Panc1 (cell line): ENCODE measurements around the gene ALDH7A1. TPM values are rescaled to one million over a fixed set of nuclear protein-coding genes. Genes with fewer than 3 reads are reported as not detected.
"Not testable (repeated sequence)": the region's sequence is repeated elsewhere in the genome, so short reads cannot be mapped to it uniquely, and the experiment has no call there.

Experiments
- ATAC-seq: fragments of 200-7000 bp; cut with Tn5 transposase; 2 replicates; pipeline ENCODE4 v1.9.1; 2020; ENCODE audit warnings: mild to moderate bottlenecking, moderate library complexity
- BruUV-seq: library from RNA; stranded (reverse); fragments of 400-500 nt; replicated peaks from 2 replicates; lab custom pipeline; 2021; lab: Mats Ljungman, UMichigan
- CTCF ChIA-PET: fragments of 300-600 bp; sonication (Branson Sonifier 250); formaldehyde crosslinking; loops from one replicate; lab custom pipeline; 2022; ENCODE audit warnings: antibody characterized with exemption; lab: Charles Lee
- POLR2A ChIA-PET: fragments of 300-600 bp; sonication (Branson Sonifier 250); formaldehyde crosslinking; loops from one replicate; lab custom pipeline; 2022; ENCODE audit warnings: antibody characterized with exemption; lab: Charles Lee
- DNase-seq: peaks from one replicate; pipeline ENCODE4 v3.0.0-alpha.2; 2010; ENCODE audit warnings: low read depth, low spot score
- H3K27ac ChIP-seq: 2 replicates; pipeline ENCODE4 v1.5.1; 2011; ENCODE audit warnings: mild to moderate bottlenecking, low read length, inconsistent platforms
- H3K27me3 ChIP-seq: fragments of 200-500 bp; sonication (Bioruptor generic); 2 replicates; pipeline ENCODE4 v1.6.0; 2014; ENCODE audit warnings: low read length, inconsistent platforms; ENCODE audit not compliant: control insufficient read depth, insufficient read depth
- H3K36me3 ChIP-seq: fragments of 200-500 bp; sonication (Bioruptor generic); 2 replicates; pipeline ENCODE4 v1.5.1; 2014; ENCODE audit warnings: inconsistent platforms, mild to moderate bottlenecking, low read length, moderate library complexity; ENCODE audit not compliant: control insufficient read depth, insufficient read depth
- H3K4me1 ChIP-seq: 2 replicates; pipeline ENCODE4 v1.5.1; 2011; ENCODE audit warnings: inconsistent platforms, mild to moderate bottlenecking, low read length, moderate library complexity; ENCODE audit not compliant: control insufficient read depth, insufficient read depth
- H3K4me3 ChIP-seq, 2 experiments: 2 replicates each; pipeline ENCODE4 v1.5.1; 2011 to 2012; ENCODE audit warnings: low read depth in 2 of 2, low read length in 2 of 2, mild to moderate bottlenecking in 2 of 2, inconsistent platforms in 1 of 2, moderate library complexity in 1 of 2
- H3K9me3 ChIP-seq: fragments of 200-500 bp; sonication (Bioruptor generic); 2 replicates; pipeline ENCODE4 v1.5.1; 2014; ENCODE audit warnings: low read depth, mild to moderate bottlenecking, inconsistent platforms, low read length, moderate library complexity; ENCODE audit not compliant: control insufficient read depth, insufficient read depth
- POLR2AphosphoS5 ChIP-seq: IDR thresholded peaks from 2 replicates; pipeline ENCODE4 v1.6.1; 2012; ENCODE audit warnings: mild to moderate bottlenecking, low read depth, low read length, moderate library complexity
- SIN3A ChIP-seq: IDR thresholded peaks from 2 replicates; pipeline ENCODE4 v1.6.1; 2012; ENCODE audit warnings: low read depth, mild to moderate bottlenecking, low read length, moderate library complexity, borderline replicate concordance; ENCODE audit not compliant: insufficient read depth
- TCF7L2 ChIP-seq: IDR thresholded peaks from 2 replicates; pipeline ENCODE4 v1.6.1; 2011; ENCODE audit warnings: mild to moderate bottlenecking, low read depth, low read length, inconsistent platforms
- in situ Hi-C: cut with HindIII; loops from 2 replicates; pipeline ENCODE4 v1.10.0; 2016; ENCODE audit warnings: low sequenced_read_pairs, low pct_unique_long_range_greater_than_20kb
- intact Hi-C: fragments of 100-400 bp; cut with micrococcal nuclease; formaldehyde crosslinking; loops from one replicate; pipeline ENCODE4 v1.10.0; 2022; ENCODE audit not compliant: unreplicated experiment
- total RNA-seq: library from RNA; stranded (reverse); gene quantifications from one replicate; pipeline ENCODE4 v1.2.1, GENCODE V29; 2021; ENCODE audit not compliant: unreplicated experiment
- TF ChIP-seq, protein P1 (sequence below), 2 experiments: IDR thresholded peaks; 2 replicates each; pipeline ENCODE4 v1.6.1; 2011 to 2012; ENCODE audit warnings: low read depth in 2 of 2, control low read depth in 1 of 2, low read length in 1 of 2, mild to moderate bottlenecking in 1 of 2, moderate library complexity in 1 of 2; ENCODE audit not compliant: insufficient read depth in 1 of 2
- TF ChIP-seq, protein P2 (sequence below): fragments of 450-650 bp; IDR thresholded peaks from 2 replicates; pipeline ENCODE4 v1.5.1; 2017; ENCODE audit warnings: mild to moderate bottlenecking

ALDH7A1 gene
- total RNA-seq, 1 experiment from 2014 or later: 52.9 TPM

DNA sequence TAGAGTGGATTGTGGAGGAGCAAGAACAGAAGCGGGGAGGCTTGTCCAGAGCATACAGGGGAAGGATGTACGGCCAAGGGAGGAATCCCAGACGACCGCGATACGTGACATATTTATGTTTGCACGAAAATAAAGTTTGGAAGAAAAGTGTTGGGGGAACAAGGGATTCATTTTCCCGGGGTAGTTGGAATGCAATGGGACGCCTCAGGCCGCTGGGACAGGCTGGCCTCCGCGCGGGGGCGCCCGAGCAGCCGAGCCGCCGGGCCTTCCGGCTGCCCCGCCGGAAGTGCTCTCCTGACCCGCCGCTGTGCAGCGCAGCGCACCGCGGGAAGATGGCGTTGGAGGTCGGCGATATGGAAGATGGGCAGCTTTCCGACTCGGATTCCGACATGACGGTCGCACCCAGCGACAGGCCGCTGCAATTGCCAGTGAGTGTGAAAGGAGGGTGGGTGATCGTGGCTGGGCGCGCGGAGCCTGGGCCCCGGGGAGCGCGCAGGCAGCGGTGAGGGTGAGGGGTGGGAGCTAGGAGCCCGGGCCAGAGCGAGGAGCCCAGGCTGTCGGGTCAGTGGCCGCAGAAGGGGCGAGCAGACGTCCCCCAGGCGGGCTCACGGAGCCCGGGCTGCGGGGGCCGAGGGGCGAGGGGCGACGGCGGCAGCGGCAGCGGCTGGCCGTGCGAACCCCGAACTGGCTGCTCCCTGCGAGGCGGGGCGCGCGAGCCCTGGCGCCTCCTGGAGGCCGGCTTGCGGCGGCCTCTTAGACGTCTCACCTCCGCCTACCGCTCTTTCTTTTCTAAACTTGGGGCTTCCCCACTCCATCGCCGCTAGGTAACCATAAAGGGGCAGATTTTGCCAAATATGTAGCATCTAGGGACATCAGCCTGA lies 5.9 kb upstream of the ALDH7A1 start, which contains the start of gene PHAX:
Gene PHAX, plus strand, starts transcription at position 317 of the 881 bp plus-strand sequence. Its CDS starts 16 bp downstream, at position 333.
- H3K27ac ChIP-seq: peak within 1 kb of the TSS; percentile 84
- ChIA-PET CTCF (interaction anchor here (0.7 to 0.9 kb wide), 2 partner anchors 34 to 58 kb away, joined by 4 read pairs; no protein-coding TSS in a partner anchor), POLR2A (no interaction called here)
- peaks cover 5% of the 10 kb centered on the region; the same call in 1 of the 2 replicates for H3K4me1 ChIP-seq
- TSS peak; percentile 80 for BruUV-seq
- no peaks in the 10 kb centered on the region for H3K27me3 ChIP-seq
- peak within 1 kb of the TSS; percentile 54 to 100 for H3K4me3 ChIP-seq
- intact Hi-C loops: no loop called here
- H3K36me3 ChIP-seq: no peaks in the 10 kb centered on the region
- peak; percentile 99 for ATAC-seq
- peak; percentile 36 for DNase-seq
- in situ Hi-C loops: no loop called here
- no peak; the same call in 1 of the 2 replicates for TF ChIP-seq TCF7L2
- TF ChIP-seq POLR2AphosphoS5: peak; percentile 77; the same call in 1 of the 2 replicates
- TF ChIP-seq, protein P1, sequence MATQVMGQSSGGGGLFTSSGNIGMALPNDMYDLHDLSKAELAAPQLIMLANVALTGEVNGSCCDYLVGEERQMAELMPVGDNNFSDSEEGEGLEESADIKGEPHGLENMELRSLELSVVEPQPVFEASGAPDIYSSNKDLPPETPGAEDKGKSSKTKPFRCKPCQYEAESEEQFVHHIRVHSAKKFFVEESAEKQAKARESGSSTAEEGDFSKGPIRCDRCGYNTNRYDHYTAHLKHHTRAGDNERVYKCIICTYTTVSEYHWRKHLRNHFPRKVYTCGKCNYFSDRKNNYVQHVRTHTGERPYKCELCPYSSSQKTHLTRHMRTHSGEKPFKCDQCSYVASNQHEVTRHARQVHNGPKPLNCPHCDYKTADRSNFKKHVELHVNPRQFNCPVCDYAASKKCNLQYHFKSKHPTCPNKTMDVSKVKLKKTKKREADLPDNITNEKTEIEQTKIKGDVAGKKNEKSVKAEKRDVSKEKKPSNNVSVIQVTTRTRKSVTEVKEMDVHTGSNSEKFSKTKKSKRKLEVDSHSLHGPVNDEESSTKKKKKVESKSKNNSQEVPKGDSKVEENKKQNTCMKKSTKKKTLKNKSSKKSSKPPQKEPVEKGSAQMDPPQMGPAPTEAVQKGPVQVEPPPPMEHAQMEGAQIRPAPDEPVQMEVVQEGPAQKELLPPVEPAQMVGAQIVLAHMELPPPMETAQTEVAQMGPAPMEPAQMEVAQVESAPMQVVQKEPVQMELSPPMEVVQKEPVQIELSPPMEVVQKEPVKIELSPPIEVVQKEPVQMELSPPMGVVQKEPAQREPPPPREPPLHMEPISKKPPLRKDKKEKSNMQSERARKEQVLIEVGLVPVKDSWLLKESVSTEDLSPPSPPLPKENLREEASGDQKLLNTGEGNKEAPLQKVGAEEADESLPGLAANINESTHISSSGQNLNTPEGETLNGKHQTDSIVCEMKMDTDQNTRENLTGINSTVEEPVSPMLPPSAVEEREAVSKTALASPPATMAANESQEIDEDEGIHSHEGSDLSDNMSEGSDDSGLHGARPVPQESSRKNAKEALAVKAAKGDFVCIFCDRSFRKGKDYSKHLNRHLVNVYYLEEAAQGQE (IDR thresholded peaks at IDR 0.05; ENCODE audit: insufficient read depth in 1 of 2, low read depth in 2 of 2, low read length in 1 of 2): 0 out of 4 replicates have a peak, but pooled peaks of 1 of the 2 experiments have one; percentile 22
- no peak for TF ChIP-seq SIN3A
- TF ChIP-seq, protein P2, sequence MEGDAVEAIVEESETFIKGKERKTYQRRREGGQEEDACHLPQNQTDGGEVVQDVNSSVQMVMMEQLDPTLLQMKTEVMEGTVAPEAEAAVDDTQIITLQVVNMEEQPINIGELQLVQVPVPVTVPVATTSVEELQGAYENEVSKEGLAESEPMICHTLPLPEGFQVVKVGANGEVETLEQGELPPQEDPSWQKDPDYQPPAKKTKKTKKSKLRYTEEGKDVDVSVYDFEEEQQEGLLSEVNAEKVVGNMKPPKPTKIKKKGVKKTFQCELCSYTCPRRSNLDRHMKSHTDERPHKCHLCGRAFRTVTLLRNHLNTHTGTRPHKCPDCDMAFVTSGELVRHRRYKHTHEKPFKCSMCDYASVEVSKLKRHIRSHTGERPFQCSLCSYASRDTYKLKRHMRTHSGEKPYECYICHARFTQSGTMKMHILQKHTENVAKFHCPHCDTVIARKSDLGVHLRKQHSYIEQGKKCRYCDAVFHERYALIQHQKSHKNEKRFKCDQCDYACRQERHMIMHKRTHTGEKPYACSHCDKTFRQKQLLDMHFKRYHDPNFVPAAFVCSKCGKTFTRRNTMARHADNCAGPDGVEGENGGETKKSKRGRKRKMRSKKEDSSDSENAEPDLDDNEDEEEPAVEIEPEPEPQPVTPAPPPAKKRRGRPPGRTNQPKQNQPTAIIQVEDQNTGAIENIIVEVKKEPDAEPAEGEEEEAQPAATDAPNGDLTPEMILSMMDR: peak; percentile 97
- H3K9me3 ChIP-seq: no peaks in the 10 kb centered on the region

DNA sequence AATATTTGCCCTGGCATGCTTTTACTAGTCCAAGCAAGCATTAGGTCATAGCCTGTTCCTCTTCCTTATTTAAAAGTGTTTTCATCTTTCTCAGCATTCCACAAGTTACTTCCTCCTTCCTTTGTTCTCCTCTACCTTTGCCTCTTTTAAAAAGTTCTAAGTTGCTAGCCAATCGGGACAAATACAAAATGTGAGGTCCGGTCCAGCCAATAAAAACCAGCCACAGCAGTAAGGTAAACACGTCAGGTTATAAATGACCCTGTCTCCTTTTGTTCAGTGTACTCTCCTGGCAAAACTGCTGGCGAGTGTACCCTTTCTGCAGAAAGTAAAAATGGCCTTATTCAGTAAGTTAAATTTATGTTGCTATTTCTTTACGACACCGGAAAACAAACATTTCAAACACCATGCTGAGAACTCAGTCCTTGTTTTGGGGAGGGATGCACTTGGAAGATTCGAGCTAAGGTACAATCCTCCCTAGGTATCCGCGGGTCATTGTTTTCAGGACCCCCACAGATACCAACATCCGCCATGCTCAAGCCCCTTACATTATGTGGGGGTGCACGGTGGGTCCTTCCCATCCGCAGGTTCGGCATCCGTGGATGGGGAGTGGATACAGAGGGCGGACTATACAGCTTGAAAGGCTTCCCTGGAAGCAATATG lies 5.1 kb upstream of the ALDH7A1 start:
- POLR2A ChIA-PET, H3K36me3 ChIP-seq, BruUV-seq, H3K27me3 ChIP-seq, in situ Hi-C loops, H3K9me3 ChIP-seq, H3K4me1 ChIP-seq, DNase-seq: not testable (repeated sequence)
- intact Hi-C loops: loop anchor here (5.0 kb wide), 1 partner anchor 253 kb away; no protein-coding TSS in a partner anchor
- peak; percentile 72 for ATAC-seq
- Histone ChIP-seq H3K27ac (peak overlapping the region; percentile 62), H3K4me3 (peak overlapping the region; percentile 54 to 100)
- CTCF ChIA-PET: interaction anchor here (0.9 kb wide), 1 partner anchor 57 kb away, joined by 4 read pairs; no protein-coding TSS in a partner anchor
